HEK293 (cell line): ENCODE measurements around the gene DCST2.

ENCODE experiments used
- CTCF ChIA-PET: fragments of 350-600 bp; formaldehyde crosslinking; extraction: SDS; loops from one replicate; lab custom pipeline; 2021; ENCODE audit warnings: antibody characterized with exemption; lab: Yijun Ruan, JAX
- POLR2A ChIA-PET: fragments of 300-600 bp; formaldehyde crosslinking; extraction: SDS; loops from one replicate; lab custom pipeline; 2020; ENCODE audit warnings: antibody characterized with exemption, inconsistent platforms; lab: Yijun Ruan, JAX
- H3K27ac ChIP-seq: fragments of 200-500 bp; sonication (Bioruptor generic); 2 replicates; pipeline ENCODE4 v1.5.1; 2014; ENCODE audit warnings: low read depth, low read length, control low read depth, inconsistent platforms; ENCODE audit errors: extremely low read depth
- H3K36me3 ChIP-seq, 2 experiments: fragments of 200-500 bp in 1 of 2; sonication (Bioruptor generic) in 1 of 2; 1 replicate in 1 of 2; 2 replicates in 1 of 2; pipeline ENCODE4 v1.5.1; 2014 to 2017; ENCODE audit warnings: inconsistent platforms in 2 of 2, low read length in 2 of 2; ENCODE audit not compliant: control insufficient read depth in 2 of 2, insufficient read depth in 1 of 2
- H3K4me1 ChIP-seq: fragments of 200-500 bp; sonication (Bioruptor generic); 2 replicates; pipeline ENCODE4 v1.5.1; 2014; ENCODE audit warnings: mild to moderate bottlenecking, low read length, inconsistent platforms; ENCODE audit not compliant: control insufficient read depth, insufficient read depth
- H3K4me3 ChIP-seq: 2 replicates; pipeline ENCODE4 v1.5.1; 2011; ENCODE audit warnings: low read depth, mild to moderate bottlenecking, control low read depth, low read length, moderate library complexity
- H3K9me3 ChIP-seq: fragments of 200-500 bp; sonication (Bioruptor generic); 2 replicates; pipeline ENCODE4 v1.5.1; 2014; ENCODE audit warnings: low read depth, low read length, inconsistent platforms; ENCODE audit not compliant: control insufficient read depth, insufficient read depth
- BCL11B ChIP-seq: fragments of 450-650 bp; formaldehyde crosslinking; IDR thresholded peaks from 2 replicates; pipeline ENCODE4 v1.5.1; 2016; ENCODE audit warnings: low read depth, missing biosample characterization, missing genetic modification characterization
- GLIS2 ChIP-seq: fragments of 450-650 bp; formaldehyde crosslinking; IDR thresholded peaks from 2 replicates; pipeline ENCODE4 v1.5.1; 2016; ENCODE audit warnings: missing biosample characterization, missing genetic modification characterization
- OVOL3 ChIP-seq: fragments of 450-650 bp; formaldehyde crosslinking; IDR thresholded peaks from 2 replicates; pipeline ENCODE4 v1.5.1; 2016; ENCODE audit warnings: missing biosample characterization, missing genetic modification characterization
- SP3 ChIP-seq: fragments of 450-650 bp; formaldehyde crosslinking; IDR thresholded peaks from 2 replicates; pipeline ENCODE4 v1.5.1; 2016; ENCODE audit warnings: missing biosample characterization, missing genetic modification characterization
- ZBTB1 ChIP-seq: fragments of 450-650 bp; formaldehyde crosslinking; IDR thresholded peaks from 2 replicates; pipeline ENCODE4 v1.5.1; 2016; ENCODE audit warnings: missing biosample characterization, missing genetic modification characterization
- ZBTB7A ChIP-seq: fragments of 450-650 bp; formaldehyde crosslinking; IDR thresholded peaks from 2 replicates; pipeline ENCODE4 v1.5.1; 2016; ENCODE audit warnings: low read depth, missing biosample characterization, missing genetic modification characterization
- ZNF114 ChIP-seq: fragments of 450-650 bp; formaldehyde crosslinking; IDR thresholded peaks from 2 replicates; pipeline ENCODE4 v1.5.0; 2017; ENCODE audit warnings: missing biosample characterization, missing genetic modification characterization
- ZNF155 ChIP-seq: fragments of 450-650 bp; formaldehyde crosslinking; IDR thresholded peaks from 2 replicates; pipeline ENCODE4 v1.5.1; 2016; ENCODE audit warnings: missing biosample characterization, missing genetic modification characterization
- ZNF157 ChIP-seq: fragments of 450-650 bp; formaldehyde crosslinking; IDR thresholded peaks from 2 replicates; pipeline ENCODE4 v1.5.1; 2016; ENCODE audit warnings: missing biosample characterization, missing genetic modification characterization
- ZNF302 ChIP-seq: fragments of 450-650 bp; formaldehyde crosslinking; IDR thresholded peaks from 2 replicates; pipeline ENCODE4 v1.5.1; 2016; ENCODE audit warnings: missing biosample characterization, missing genetic modification characterization, low read depth
- ZNF324 ChIP-seq: fragments of 450-650 bp; formaldehyde crosslinking; IDR thresholded peaks from 2 replicates; pipeline ENCODE4 v1.5.1; 2016; ENCODE audit warnings: missing biosample characterization, missing genetic modification characterization
- ZNF354C ChIP-seq: fragments of 450-650 bp; formaldehyde crosslinking; IDR thresholded peaks from 2 replicates; pipeline ENCODE4 v1.5.1; 2016; ENCODE audit warnings: missing biosample characterization, missing genetic modification characterization, low read depth, borderline replicate concordance
- ZNF362 ChIP-seq: fragments of 450-650 bp; formaldehyde crosslinking; IDR thresholded peaks from 2 replicates; pipeline ENCODE4 v1.5.1; 2016; ENCODE audit warnings: missing biosample characterization, missing genetic modification characterization
- ZNF426 ChIP-seq: fragments of 450-650 bp; formaldehyde crosslinking; IDR thresholded peaks from 2 replicates; pipeline ENCODE4 v1.5.1; 2017; ENCODE audit warnings: missing biosample characterization, missing genetic modification characterization, mild to moderate bottlenecking, inconsistent platforms, moderate library complexity
- ZNF48 ChIP-seq: fragments of 450-650 bp; formaldehyde crosslinking; IDR thresholded peaks from 2 replicates; pipeline ENCODE4 v1.5.1; 2016; ENCODE audit warnings: missing biosample characterization, missing genetic modification characterization
- ZNF549 ChIP-seq: fragments of 450-650 bp; IDR thresholded peaks from 2 replicates; pipeline ENCODE4 v1.5.1; 2018; ENCODE audit warnings: missing biosample characterization, missing genetic modification characterization, mild to moderate bottlenecking, inconsistent platforms, moderate library complexity
- ZNF580 ChIP-seq: fragments of 450-650 bp; formaldehyde crosslinking; IDR thresholded peaks from 2 replicates; pipeline ENCODE4 v1.5.1; 2016; ENCODE audit warnings: missing biosample characterization, missing genetic modification characterization
- ZNF768 ChIP-seq: fragments of 450-650 bp; formaldehyde crosslinking; IDR thresholded peaks from 2 replicates; pipeline ENCODE4 v1.5.1; 2018; ENCODE audit warnings: missing biosample characterization, mild to moderate bottlenecking, missing genetic modification characterization
- ZNF776 ChIP-seq: fragments of 450-650 bp; formaldehyde crosslinking; IDR thresholded peaks from 2 replicates; pipeline ENCODE4 v1.5.0; 2017; ENCODE audit warnings: missing biosample characterization, missing genetic modification characterization, borderline replicate concordance
- TF ChIP-seq, protein P1 (sequence below): fragments of 450-650 bp; formaldehyde crosslinking; IDR thresholded peaks from 2 replicates; pipeline ENCODE4 v1.5.1; 2016; ENCODE audit warnings: missing biosample characterization, missing genetic modification characterization
- TF ChIP-seq, protein P2 (sequence below): sonication (generic); formaldehyde crosslinking; IDR thresholded peaks from 2 replicates; pipeline ENCODE4 v1.8.1; 2022; ENCODE audit warnings: mild to moderate bottlenecking, moderate library complexity, missing genetic modification reagents

The DCST2 gene

DNA sequence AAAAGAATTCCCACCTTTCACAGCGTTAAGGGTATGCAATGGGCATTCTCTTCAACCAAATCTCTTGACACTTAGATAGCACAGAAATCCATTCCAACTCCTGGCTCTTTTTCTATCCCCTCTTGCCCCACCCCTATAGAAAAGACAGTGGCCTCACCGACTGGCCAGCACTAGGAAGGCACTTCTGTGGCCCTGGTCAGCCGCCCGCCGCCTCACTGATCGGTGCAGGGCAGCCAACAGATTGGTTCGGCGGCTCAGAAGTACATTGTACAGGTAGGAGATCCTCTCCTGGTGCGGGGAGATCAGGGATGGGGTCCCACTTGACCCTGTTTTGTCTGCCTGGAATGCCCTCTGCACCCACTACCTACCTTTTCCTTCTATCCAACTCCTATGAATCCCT lies 9.3 kb downstream of the DCST2 start:
- no peaks in the 10 kb centered on the region for H3K36me3 ChIP-seq
- H3K4me3 ChIP-seq, result no peak overlapping the region
- no peak overlapping the region for H3K27ac ChIP-seq
- no peak for TF ChIP-seq ZNF549 (tag by site-specific recombination)
- no peak for TF ChIP-seq ZNF48
- TF ChIP-seq ZNF768 (tag by site-specific recombination), result no peak
- POLR2A ChIA-PET, result no interaction called here
- no peaks in the 10 kb centered on the region for H3K4me1 ChIP-seq
- CTCF ChIA-PET, result interaction anchor here (0.5 to 1.2 kb wide), 3 partner anchors 11 to 24 kb away, joined by 3 read pairs; no protein-coding TSS in a partner anchor
- H3K9me3 ChIP-seq, result no peaks in the 10 kb centered on the region

GRCh38 chr1:155023627-155024026 lies 10.0 kb downstream of the DCST2 start:
- Histone ChIP-seq H3K27ac (no peak overlapping the region; the same call in 1 of the 2 replicates), H3K36me3 (no peaks in the 10 kb centered on the region), H3K4me3 (no peak overlapping the region), H3K4me1 (no peaks in the 10 kb centered on the region), H3K9me3 (no peaks in the 10 kb centered on the region)
- CTCF ChIA-PET, result interaction anchor here (0.5 to 2.0 kb wide), 6 partner anchors 21 to 149 kb away, joined by 3 to 13 read pairs (median 3); partner anchors contain the start of gene KRTCAP2
- POLR2A ChIA-PET, result interaction anchor here (0.7 kb wide), 1 partner anchor 141 kb away, joined by 3 read pairs; no protein-coding TSS in a partner anchor
- TF ChIP-seq ZNF155 (tag by site-specific recombination), result no peak
- no peak for TF ChIP-seq GLIS2 (tag by site-specific recombination)
- no peak for TF ChIP-seq ZNF302 (tag by site-specific recombination)
- TF ChIP-seq, protein P1, sequence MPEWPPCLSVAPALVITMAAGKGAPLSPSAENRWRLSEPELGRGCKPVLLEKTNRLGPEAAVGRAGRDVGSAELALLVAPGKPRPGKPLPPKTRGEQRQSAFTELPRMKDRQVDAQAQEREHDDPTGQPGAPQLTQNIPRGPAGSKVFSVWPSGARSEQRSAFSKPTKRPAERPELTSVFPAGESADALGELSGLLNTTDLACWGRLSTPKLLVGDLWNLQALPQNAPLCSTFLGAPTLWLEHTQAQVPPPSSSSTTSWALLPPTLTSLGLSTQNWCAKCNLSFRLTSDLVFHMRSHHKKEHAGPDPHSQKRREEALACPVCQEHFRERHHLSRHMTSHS, result no peak
- no peak for TF ChIP-seq ZNF580 (tag by site-specific recombination)
- TF ChIP-seq OVOL3, result no peak
- TF ChIP-seq ZBTB1 (tag by site-specific recombination), result no peak
- TF ChIP-seq ZNF114 (tag by site-specific recombination), result no peak
- no peak for TF ChIP-seq ZNF426 (tag by site-specific recombination)
- TF ChIP-seq, protein P2, sequence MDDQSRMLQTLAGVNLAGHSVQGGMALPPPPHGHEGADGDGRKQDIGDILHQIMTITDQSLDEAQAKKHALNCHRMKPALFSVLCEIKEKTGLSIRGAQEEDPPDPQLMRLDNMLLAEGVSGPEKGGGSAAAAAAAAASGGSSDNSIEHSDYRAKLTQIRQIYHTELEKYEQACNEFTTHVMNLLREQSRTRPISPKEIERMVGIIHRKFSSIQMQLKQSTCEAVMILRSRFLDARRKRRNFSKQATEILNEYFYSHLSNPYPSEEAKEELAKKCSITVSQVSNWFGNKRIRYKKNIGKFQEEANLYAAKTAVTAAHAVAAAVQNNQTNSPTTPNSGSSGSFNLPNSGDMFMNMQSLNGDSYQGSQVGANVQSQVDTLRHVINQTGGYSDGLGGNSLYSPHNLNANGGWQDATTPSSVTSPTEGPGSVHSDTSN (CRISPR knock-in tag), result no peak
- TF ChIP-seq ZNF768 (tag by site-specific recombination), result no peak
- no peak for TF ChIP-seq ZNF776 (tag by site-specific recombination)
- TF ChIP-seq ZNF48, result no peak
- no peak for TF ChIP-seq ZBTB7A
- no peak for TF ChIP-seq ZNF157 (tag by site-specific recombination)
- no peak for TF ChIP-seq SP3 (tag by site-specific recombination)
- no peak for TF ChIP-seq BCL11B (tag by site-specific recombination)
- TF ChIP-seq ZNF362 (tag by site-specific recombination), result no peak
- no peak for TF ChIP-seq ZNF354C (tag by site-specific recombination)
- no peak for TF ChIP-seq ZNF324
